Mesothelial cell of epicardium (in vitro differentiated cells): ENCODE data around the gene SUSD4. TPM values are rescaled to one million over a fixed set of nuclear protein-coding genes. Genes with fewer than 3 reads are reported as not detected.

Experiments
- DNase-seq, 2 experiments: peaks; one replicate each; pipeline ENCODE4 v3.0.0; 2021; ENCODE audit warnings: low spot score in 2 of 2; ENCODE audit not compliant: unreplicated experiment in 2 of 2
- H3K27ac Mint-ChIP-seq: 2 replicates; pipeline ENCODE4 v1.8.0; 2021; ENCODE audit warnings: mixed read lengths
- H3K27me3 Mint-ChIP-seq: 2 replicates; pipeline ENCODE4 v1.8.0; 2021; ENCODE audit warnings: low read depth, mixed read lengths
- H3K36me3 Mint-ChIP-seq: 2 replicates; pipeline ENCODE4 v1.8.0; 2021; ENCODE audit warnings: mixed read lengths
- H3K4me1 Mint-ChIP-seq: 2 replicates; pipeline ENCODE4 v1.8.0; 2021; ENCODE audit warnings: mixed read lengths
- H3K4me3 Mint-ChIP-seq: 2 replicates; pipeline ENCODE4 v1.8.0; 2021; ENCODE audit warnings: mild to moderate bottlenecking, moderate library complexity, mixed read lengths
- H3K9me3 Mint-ChIP-seq: 2 replicates; pipeline ENCODE4 v1.8.0; 2021; ENCODE audit warnings: mixed read lengths
- total RNA-seq: library from RNA; stranded (reverse); gene quantifications from 3 replicates; pipeline ENCODE4 v1.2.1, GENCODE V29; 2021
- TF ChIP-seq, protein P1 (sequence below): fragments of 200-600 bp; sonication (generic); IDR thresholded peaks from one replicate; pipeline ENCODE4 v1.5.0; 2021; ENCODE audit warnings: antibody characterized with exemption; ENCODE audit not compliant: unreplicated experiment

The SUSD4 gene
- total RNA-seq, 1 donor from 2014 or later, result 0.40 TPM

DNA sequence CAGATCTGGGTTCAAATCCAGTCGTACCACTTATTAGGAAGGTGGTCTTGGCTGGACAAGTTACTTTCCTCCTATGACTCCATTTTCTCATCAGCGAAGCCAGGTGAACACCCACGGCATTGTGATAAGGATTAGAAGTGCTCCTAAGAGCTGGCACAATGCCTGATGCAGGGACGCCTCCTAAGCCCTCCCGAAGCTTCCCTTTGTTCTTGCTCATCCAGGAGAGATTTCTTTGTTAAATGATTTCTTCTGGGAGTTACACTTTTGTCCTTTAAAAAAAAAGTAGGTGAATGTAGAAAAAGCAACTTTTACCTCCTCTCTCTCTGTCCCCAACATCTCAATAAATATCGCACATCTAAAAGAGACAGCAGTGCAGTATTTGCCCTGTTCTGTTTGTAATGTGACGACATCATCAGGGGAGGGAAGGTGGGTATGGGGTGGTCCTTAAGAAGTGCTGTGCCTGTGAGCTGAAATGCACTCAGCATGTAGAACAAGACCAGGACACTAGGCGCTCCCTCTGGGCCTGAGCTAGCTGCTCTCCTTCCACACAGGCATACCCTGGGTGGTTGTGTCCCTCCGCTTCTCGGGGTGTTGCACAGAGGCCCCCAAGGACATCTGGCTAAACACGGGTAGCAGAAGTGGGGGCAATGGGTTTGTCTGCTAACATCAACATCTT lies 43.9 kb downstream of the SUSD4 start:
- peaks cover 46% of the 10 kb centered on the region for H3K27me3 Mint-ChIP-seq
- no peak overlapping the region for H3K27ac Mint-ChIP-seq
- DNase-seq, result no peak
- no peaks in the 10 kb centered on the region for H3K9me3 Mint-ChIP-seq
- no peaks in the 10 kb centered on the region for H3K36me3 Mint-ChIP-seq
- H3K4me1 Mint-ChIP-seq, result peaks cover 4% of the 10 kb centered on the region
- TF ChIP-seq, protein P1, sequence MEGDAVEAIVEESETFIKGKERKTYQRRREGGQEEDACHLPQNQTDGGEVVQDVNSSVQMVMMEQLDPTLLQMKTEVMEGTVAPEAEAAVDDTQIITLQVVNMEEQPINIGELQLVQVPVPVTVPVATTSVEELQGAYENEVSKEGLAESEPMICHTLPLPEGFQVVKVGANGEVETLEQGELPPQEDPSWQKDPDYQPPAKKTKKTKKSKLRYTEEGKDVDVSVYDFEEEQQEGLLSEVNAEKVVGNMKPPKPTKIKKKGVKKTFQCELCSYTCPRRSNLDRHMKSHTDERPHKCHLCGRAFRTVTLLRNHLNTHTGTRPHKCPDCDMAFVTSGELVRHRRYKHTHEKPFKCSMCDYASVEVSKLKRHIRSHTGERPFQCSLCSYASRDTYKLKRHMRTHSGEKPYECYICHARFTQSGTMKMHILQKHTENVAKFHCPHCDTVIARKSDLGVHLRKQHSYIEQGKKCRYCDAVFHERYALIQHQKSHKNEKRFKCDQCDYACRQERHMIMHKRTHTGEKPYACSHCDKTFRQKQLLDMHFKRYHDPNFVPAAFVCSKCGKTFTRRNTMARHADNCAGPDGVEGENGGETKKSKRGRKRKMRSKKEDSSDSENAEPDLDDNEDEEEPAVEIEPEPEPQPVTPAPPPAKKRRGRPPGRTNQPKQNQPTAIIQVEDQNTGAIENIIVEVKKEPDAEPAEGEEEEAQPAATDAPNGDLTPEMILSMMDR, result no peak
- no peak overlapping the region for H3K4me3 Mint-ChIP-seq

DNA sequence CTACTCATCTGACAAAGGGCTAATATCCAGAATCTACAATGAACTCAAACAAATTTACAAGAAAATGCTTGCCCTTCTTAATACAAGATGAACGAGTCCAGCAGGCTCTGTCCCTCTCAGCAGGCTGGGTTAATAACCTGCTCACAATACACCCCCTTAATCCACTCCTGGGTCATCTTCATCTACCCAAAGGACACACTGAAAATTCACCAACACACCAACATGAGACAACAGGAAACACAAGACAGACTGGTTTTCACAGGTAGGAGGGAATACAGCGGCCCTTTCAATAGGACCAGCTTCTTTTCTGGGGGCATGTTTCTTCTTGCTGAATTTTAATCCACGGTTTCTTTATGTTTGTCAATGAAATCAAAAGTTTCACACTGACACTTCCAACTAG lies 44.6 kb downstream of the SUSD4 start:
- Mint-ChIP-seq H3K4me1 (peaks cover 4% of the 10 kb centered on the region), H3K27me3 (peaks cover 41% of the 10 kb centered on the region), H3K9me3 (no peaks in the 10 kb centered on the region), H3K27ac (no peak overlapping the region), H3K4me3 (no peak overlapping the region), H3K36me3 (no peaks in the 10 kb centered on the region)
- TF ChIP-seq, protein P1, result no peak
- DNase-seq, result no peak

DNA sequence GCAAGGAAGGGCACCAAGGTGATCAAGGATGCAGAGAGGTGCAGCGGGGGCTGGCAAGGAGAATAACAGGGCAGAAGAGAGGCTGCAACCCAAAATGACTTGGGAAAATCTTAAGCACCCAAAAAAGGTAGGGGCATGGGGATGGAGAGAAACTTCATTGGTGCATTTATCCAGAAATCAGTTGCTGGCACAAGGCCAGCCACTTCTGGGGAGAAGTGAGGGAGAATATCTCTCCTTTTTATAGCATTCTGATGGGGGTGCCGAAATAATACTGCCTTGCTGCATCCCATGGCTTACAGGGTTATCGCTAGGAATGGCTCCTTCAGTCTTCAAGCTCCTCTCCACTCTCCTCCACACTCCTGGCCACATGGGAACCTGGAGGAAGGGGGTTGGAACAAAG lies 47.9 kb downstream of the SUSD4 start:
- no peak overlapping the region for H3K4me3 Mint-ChIP-seq
- no peaks in the 10 kb centered on the region for H3K36me3 Mint-ChIP-seq
- H3K27ac Mint-ChIP-seq, result no peak overlapping the region
- TF ChIP-seq, protein P1, result no peak
- peaks cover 12% of the 10 kb centered on the region for H3K27me3 Mint-ChIP-seq
- H3K4me1 Mint-ChIP-seq, result peaks cover 4% of the 10 kb centered on the region
- no peak for DNase-seq
- H3K9me3 Mint-ChIP-seq, result peaks cover 3% of the 10 kb centered on the region

DNA sequence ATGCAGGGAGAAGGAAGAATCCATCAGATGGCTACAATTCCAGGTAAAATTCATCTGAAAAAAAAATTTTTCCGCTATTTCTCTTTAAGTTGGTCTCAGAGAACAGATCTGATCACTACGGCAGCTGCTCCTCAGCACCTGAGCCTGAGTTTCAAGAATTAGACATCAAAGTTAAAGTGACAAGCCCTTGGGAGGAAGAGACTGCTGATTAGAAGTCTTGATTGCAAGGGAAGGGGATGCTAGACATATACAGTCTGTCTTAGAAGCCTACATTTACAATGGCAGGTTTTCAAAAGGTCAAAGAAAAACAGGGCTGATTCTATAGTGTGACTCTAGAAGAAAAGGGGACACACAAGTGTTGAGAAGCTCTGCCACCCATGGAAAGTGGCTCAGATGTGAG lies 48.3 kb downstream of the SUSD4 start:
- peaks cover 9% of the 10 kb centered on the region for H3K27me3 Mint-ChIP-seq
- H3K4me3 Mint-ChIP-seq, result no peak overlapping the region
- H3K36me3 Mint-ChIP-seq, result no peaks in the 10 kb centered on the region
- H3K27ac Mint-ChIP-seq, result no peak overlapping the region
- DNase-seq, result no peak
- H3K4me1 Mint-ChIP-seq, result peaks cover 4% of the 10 kb centered on the region
- peaks cover 3% of the 10 kb centered on the region for H3K9me3 Mint-ChIP-seq
- TF ChIP-seq, protein P1, result no peak

DNA sequence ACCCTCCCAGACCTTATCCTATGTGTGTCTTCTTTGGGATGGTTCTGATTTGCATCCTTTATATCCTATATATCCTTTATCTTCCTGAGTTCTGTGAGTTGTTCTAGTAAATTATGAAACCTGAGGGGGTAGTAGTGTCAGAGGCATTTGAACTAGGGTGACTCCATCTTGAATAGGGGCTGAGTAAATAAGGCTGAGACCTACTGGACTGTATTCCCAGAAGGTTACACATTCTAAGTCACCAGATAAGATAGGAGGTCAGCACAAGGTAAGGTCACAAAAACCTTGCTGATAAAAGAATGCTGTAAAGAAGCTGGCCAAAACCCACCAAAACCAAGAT lies 50.6 kb downstream of the SUSD4 start:
- Mint-ChIP-seq H3K4me3 (no peak overlapping the region), H3K27ac (no peak overlapping the region), H3K36me3 (no peaks in the 10 kb centered on the region), H3K27me3 (peaks cover 7% of the 10 kb centered on the region), H3K4me1 (no peaks in the 10 kb centered on the region), H3K9me3 (peaks cover 3% of the 10 kb centered on the region)
- no peak for DNase-seq
- TF ChIP-seq, protein P1, result no peak
